HPDE6-E6E7 (cell line): ENCODE results near the gene CALM1.
A peak's percentile ranks its signal among the peaks of the same experiment; 100 is the strongest.

Experiments used
- DNase-seq: peaks from one replicate; pipeline ENCODE4 v3.0.0; 2011; ENCODE audit warnings: missing footprints; ENCODE audit errors: extremely low spot score

The CALM1 gene

DNA sequence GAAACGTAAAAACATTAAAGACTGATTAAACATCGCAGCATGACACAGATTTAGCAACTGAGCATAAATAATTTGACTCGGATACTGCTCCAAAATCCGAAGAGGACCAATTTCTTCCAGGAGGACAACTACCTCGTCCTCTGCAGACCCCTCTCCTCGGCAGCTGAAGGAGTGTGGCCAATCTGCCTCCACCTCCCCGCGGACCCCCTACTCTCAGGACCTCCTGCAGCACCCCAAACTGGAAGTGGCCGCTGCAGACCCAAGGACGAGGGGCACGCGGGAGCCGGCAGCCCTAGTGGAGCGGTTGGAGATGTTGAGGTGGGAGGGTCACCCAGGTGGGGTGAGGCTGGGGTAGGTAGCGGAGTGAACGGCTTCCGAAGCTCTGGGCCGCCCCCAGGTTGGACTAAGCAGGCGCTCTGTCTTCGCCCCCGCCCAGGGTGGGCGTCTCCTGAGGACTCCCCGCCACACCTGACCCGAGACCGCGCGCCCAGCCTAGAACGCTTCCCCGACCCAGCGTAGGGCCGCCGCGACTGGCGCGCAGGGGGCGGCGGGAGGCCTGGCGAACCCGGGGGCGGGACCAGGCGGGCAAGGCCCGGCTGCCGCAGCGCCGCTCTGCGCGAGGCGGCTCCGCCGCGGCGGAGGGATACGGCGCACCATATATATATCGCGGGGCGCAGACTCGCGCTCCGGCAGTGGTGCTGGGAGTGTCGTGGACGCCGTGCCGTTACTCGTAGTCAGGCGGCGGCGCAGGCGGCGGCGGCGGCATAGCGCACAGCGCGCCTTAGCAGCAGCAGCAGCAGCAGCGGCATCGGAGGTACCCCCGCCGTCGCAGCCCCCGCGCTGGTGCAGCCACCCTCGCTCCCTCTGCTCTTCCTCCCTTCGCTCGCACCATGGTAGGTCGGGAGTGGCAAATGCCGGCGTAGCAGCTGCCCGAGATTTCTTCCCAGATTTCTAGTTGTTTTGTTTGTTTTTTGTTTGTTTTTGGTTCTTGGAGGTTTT is at the start of gene CALM1:
TSS of gene CALM1 (plus strand) at position 689 of the 999 bp plus-strand sequence. CDS start at position 891, 202 bp downstream.
- DNase-seq = peak; percentile 86

DNA sequence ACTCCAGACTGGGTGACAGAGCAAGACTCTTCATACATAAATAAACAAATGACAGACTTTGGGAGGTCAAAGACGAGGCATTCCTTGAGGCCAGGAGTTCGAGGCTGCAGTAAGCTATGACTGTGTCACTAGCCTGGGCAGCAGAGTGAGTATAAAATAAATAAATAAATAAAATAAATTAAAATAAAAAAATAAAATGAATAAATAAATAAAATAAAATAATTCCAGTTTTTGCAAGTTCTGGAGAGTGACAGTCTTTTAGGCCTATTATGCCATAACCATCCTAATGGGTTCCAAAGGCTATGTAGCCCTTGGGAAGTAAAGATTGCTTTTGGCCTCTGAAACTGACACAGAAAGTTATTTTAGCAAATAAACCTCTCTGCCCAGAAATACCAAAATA is 48.6 kb upstream of the CALM1 start:
- no peak for DNase-seq

DNA sequence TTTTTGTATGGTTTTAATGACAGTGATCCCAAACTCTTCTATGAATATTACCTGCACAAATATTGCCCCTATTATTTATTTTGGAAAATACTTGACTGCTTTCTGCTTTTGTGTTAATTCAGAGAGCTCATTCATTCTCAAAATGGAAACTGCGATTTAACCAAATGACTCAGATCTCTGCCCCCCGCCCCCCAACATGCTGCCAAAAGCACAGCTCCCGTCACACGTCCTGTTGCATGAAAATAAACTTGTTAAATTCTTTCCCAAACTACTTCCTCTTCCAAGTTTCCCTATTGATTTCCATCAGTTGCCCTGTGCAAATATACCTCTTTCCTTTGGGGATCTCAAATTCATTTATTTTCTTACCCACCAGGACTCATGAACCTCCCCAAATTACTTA is 47.1 kb upstream of the CALM1 start:
- DNase-seq = no peak

DNA sequence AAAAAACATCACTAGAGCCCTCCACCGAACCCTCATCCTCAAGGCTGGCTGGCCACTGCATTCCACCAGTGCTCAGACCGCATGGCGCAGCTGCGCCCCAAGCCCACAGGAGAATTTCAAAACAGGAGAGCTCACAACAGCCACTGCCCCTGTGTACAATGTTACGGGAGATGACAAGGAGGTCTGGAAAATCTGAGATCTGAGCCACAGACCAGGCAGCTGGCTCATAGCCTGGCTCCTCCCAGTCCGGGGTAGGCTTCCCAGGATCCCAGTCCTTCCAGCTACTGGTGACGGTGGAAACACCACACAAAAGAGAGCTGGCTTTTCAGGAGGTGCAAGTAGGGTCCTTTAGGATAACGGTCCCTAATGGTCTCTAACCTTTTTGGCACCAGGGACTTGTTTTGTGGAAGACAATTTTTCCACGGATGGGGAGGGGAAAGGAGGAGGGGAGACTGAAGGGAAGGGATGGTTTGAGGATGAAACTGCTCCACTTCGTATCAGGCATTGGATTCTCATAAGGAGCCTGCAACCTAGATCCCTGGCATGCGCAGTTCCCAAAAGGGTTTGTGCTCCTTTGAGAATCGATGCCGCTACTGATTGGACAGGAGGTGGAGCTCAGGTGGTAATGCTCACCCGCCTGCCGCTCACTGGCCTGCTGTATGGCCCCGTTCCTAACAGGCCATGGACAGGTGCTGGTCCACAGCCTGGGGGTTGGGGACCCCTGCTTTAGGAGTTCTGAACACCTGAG is 42.1 kb upstream of the CALM1 start:
- no peak for DNase-seq

DNA sequence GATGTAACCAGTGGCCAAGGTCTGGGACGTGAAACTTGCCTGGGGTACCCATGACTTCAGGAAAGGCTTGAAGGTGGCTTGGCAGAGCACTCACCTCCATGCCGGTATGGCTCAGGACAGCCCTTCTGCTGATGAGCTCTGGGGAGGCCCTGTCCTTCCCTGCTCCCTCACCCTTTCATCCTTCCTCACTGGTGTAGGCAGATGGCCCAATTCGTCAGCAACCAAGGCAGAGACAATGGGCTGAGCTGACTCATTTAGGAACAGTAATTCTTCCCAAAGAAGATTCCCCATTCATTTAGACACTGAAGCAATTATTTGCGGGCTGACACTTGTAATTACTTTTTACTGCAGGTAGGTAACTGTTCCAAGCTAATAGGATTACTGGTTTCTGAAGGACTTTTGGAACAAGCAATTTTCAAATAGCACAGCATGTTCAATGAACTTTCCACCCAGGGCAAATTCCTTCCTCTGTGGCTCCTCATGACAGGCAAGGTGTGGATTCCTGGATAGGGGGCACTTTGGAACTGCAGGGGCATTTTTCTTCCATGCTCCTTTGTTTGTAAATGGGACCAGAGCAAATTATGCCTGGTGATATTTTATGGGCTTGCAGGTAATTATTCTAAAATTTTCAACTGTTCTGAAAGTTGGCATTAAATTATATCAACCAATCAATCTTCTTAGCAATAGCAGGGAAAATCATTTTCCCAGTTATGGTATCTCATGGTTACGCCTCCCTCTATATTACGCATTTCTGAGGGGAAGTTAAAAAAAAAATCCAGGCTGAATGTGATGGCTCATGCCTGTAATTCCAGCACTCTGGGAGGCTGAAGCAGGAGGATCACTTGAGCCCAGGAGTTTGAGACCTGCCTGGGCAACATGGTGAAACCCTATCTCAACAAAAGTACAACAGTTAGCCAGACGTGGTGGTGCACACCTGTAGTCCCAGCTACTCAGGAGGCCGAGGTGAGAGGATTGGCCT is 41.0 kb upstream of the CALM1 start:
- no peak for DNase-seq

DNA sequence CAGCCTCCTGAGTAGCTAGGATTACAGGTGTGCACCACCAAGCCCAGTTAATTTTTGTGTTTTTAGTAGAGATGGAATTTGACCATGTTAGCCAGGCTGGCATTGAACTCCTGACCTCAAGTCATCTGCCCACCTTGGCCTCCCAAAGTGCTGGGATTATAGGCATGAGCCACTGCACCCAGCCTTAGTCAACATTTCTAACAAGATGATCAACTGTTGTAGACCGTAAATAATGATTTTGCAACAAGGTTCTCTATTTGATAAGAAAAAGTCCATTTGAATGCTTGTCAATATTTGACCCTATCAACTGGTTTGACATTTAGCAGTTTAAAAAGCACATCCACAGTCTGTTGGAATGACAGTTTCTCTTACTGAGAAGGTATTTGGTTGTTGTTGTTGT is 39.9 kb upstream of the CALM1 start:
- DNase-seq = no peak

DNA sequence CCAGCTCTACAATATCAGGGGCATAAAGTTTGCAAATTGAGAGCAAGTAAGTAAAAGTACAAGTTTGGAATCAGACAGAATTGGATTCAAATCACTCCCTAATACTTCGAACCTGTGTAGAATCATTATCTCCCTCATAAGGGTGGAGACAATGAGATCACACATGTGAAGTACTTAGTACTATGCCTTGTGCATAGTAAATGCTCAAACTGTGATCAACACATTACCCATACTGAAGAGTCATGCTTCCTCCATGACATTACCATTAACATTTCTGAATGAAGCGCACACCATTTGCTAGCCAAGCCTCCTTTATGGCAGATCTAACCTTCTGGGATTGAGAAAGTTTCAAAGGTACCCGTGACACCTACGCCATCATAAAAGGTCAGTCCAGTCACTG is 38.5 kb upstream of the CALM1 start:
- DNase-seq = no peak

DNA sequence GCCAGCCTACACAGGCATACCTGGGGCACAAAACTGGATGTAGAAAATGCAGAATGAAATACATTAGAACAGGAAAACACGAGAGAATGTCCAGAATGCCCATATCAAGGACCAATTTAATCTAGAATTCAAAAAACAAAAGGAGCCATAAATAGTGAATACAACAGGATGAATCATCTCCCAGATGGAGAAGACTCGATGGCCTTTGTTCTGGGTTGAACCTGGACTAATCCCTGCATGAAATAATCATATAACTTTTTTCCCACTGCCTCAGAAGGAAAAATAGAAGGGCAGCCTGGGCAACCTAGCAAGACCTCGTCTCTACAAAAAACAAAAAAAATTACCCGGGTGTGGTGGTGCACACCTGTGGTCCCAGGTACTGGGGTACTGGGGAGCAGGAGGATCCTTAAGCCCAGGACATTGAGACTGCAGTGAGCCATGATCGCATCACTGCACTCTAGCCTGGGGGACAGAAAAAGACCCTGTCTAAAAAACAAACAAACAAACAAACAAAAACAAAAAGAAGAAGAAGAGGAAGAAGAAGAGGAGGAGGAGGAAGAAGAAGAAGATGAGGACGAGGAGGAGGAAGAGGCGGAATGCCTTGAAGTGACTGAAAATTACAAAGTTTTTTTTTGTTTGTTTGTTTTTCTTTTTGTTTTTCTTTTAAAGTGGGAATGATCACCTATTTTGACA is 34.8 kb upstream of the CALM1 start:
- DNase-seq = no peak

DNA sequence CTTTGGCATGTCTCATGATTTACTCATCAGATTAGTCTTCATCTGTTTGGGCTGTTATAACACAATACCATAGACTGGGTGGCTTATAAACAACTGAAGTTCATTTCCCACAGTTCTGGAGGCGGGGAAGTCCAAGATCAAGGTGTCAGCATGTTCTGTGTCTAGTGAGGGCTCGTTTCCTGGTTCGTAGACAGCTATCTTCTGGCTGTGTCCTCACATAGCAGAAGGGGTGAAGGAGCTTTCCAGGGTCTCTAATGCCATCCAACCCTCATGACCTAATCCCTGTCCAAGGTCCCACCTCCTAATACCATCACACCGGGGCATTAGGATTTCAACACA is 34.3 kb upstream of the CALM1 start:
- no peak for DNase-seq

DNA sequence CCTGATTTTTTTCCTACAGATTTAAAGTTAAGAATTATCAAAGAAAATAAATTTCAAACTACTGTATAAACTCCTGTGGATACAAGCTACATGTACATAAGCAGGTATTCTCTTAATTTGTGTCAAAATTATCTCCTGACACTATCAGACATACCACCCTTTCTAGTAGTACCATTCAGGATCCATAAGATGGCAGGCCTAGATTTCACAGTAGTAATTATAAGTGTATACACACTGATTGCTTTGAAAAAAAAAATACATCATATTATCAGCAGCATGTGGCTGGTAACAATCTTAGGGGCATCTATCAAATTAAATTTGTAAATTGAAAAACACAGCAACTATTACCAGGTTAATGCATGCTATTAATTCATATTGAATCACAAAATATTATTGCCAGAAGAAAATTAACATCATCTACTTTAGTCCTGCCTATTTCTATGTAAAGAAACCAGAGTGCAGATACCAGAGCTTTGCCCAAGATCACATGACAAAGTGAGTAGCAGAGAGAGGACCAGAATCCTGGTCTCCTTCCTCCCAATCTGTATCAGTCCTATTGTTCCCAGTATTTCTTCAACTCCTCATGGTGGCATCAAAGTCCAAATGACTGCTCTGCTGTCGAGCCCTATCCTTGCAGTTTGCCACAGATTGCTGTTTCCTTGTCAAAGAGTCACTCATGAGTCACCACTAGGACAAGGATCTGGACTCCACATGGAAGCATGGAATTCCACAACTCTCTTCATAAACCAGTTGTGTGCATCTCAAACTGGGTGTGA is 27.7 kb upstream of the CALM1 start:
- DNase-seq = no peak

DNA sequence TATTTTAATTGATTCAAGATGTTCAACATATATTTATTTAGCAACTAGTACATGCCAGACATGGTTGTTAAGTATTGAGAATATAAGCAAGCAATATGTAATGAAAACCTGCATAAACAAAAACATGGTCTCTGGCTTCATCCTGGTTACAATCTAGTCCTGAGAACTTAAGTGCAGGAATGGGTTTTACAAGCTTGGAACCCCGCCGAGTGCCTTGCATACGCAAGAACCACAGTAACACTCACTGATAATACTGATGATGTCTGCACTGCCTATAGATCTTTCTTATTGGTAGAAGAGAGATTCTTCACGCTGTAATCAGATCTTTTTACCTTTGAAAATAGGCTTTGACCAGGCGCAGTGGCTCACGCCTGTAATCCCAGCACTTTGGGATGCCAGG is 22.9 kb upstream of the CALM1 start:
- no peak for DNase-seq

DNA sequence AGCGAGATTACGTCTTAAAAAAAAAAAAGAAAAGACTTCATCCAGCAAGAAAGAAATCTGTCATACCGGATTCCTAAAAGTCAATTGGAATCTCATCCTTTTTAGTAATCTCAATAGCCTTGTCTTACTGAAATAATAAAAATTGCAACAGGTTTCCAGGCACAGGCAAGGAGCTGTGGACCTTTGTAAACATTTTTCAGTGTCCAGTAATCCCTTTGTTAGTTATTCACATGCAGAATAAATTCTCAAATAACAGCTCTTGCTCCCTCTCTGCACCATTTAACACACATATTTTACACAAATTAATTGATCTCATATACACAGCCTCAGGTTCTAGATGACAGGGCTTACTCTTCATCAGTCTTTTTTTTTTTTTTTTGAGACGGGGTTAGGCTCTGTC is 22.0 kb upstream of the CALM1 start:
- DNase-seq = no peak

DNA sequence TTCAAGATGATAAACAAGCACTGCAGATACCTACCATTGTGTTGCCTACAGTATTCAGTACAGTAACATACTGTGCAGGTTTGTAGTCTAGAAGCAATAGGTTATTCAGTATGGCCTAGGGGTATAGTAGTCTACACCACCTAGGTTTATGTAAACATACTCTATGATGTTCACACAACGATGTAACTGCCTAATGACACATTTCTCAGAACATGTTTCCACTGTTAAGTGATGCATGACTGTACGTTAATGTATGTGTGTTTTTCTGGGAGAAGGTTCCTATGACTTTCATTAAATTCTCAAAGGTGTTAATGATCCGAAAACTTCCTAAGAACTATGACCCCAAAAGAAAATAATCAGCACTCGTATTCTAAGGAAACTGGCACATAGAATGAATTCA is 20.9 kb upstream of the CALM1 start:
- no peak for DNase-seq

DNA sequence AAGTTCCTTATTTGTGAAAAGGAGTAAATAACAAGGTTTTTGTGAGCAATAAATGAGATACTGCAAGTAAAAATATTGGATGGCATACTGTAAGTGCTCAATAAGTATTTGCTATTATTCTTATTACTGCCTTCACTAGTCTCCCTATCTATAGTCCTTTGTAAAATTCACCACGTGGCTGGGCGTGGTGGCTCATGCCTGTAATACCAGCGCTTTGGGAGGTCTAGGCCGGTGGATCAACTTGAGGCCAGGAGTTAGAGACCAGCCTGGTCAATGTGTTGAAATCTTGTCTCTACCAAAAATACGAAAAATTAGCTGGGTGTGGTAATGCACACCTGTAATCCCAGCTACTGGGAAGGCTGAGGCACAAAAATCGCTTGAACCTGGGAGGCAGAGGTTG is 18.6 kb upstream of the CALM1 start:
- no peak for DNase-seq

DNA sequence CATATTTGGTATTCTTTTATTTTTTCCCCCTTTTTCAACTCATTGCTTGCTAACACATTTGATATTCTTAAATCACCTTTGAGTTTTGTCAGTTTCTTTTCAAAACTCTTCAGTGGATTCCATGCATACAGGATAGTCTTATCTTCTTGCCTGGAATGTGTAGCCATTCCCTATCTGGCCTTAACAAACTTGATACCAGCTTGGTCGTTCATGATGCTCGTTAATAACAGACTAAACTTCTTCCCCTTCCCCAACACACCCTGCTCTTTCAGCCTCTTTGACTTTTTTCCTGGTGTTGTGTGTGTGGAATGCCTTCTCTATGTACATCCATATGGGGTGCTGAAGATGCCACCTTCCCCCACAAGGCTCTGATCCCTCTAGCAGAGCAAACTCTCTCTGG is 17.7 kb upstream of the CALM1 start:
- DNase-seq = no peak

DNA sequence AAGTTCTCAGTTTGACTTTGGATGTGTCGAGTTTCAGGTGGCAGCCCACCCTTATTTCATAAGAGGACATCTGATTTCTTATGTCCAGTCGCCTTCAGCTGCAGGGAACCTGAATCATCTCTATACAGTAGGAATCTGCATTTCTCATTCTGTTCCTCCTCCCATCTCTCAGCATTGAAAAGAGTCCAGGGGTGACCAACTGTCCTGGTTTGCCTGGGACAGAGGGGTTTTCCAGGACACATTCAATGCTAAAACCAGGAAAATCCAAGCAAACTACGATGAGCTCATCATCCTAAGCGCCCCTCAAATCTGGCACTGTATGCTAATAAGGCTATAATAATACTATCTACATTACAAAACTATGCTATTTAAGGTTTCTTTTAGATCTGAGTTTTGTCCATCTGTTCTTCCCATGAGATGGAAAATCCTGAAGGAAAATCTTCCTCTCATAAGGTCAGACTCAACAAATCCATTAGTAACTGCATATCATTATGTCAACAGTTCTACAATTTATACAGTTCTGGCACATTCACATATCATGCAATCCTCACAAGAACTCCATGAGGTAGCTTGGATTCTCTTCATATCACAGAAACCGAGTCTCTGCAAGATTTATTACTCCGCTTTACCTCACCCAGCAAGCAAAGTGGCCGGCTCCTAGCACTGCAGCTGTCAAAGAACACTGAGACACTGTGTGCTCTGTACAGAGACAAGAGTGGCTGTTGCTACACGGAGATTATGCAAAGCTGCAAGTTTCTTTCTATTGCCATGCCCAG is 15.6 kb upstream of the CALM1 start:
- DNase-seq = no peak

DNA sequence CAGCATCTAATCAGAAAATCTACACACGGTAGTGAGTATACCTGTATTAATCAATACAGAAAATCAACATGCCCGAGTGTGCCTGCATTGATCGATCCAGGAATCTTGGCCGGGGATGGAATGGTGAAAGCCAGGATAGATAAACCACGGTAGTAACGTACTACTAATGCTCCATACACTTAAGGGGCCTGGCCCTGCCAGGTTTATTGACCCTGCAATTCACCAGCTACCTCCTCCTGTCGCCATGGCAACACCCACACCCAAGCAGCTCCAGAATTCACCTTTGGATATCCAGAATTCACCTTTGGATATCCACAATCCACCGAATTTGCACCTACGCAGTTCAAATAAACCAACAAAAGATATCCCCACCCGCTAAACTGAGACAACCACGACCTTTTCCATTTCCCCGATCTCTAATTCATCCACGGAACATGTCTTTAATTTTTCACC is 14.8 kb upstream of the CALM1 start:
- DNase-seq = no peak

DNA sequence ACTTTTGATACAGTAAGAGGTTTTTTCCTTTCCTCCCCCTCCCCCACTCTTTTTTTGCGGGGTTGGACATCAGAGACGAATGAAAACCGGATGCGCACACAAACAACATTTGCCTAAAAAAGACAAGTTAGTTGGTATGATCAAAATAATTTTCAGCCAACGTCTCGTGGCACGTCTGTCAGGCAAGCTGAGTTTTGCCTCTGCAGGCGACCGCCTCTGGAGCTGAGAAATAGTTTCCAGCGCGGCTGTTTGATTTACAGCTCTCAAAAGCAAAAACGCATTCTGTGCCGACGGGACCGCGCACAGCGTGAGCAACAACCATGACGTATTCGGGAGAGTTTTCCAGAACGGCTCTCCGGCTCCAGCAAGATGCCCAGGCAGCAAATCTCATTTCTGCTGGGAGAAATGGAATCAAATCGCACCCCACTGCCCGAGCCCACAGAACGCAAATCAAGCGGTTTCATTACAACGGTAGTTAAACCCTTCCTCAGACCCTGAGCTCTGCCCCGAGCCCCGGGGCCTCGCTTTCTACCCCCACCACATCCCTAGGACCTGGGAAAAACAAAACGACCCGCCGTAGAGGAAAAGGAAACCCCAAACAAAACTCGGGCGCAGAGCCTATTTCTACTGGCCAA is 14.2 kb upstream of the CALM1 start:
- DNase-seq = no peak

DNA sequence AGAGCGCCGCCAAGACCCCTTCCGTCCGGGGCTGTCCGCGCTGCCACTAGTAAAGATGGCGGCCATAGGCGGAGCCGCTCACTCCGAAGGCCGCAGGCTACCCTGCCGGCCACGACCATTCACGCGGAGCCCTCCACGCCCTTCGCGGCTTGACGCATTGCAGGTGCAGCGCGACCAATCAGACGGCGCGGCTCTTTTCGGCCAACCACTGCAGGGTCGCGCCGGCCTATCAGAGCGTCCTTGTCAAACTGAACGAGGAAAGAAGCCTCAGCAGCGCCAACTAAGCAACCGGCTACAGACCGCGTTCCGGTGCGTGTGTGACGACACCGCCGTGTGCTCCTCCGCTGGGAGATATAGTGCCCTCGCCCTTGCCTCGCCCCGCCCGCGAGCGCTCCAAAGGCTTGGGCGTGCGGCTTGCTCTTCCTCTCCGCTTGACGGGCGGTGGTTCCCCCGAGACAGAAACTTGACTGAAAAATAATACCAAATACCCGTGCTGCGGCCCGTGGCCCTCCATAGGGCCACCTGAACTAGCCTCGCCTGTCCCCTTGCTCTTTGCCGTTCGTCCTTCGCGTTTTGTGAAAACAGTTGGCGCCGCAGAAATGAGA is 13.6 kb upstream of the CALM1 start:
- DNase-seq = peak; percentile 98
